ENCODE measurements around the gene YLPM1.
A peak's percentile ranks its signal among the peaks of the same experiment; 100 is the strongest.
"Not testable (repeated sequence)": the region's sequence is repeated elsewhere in the genome, so short reads cannot be mapped to it uniquely, and the experiment has no call there.

YLPM1 gene, protein sequence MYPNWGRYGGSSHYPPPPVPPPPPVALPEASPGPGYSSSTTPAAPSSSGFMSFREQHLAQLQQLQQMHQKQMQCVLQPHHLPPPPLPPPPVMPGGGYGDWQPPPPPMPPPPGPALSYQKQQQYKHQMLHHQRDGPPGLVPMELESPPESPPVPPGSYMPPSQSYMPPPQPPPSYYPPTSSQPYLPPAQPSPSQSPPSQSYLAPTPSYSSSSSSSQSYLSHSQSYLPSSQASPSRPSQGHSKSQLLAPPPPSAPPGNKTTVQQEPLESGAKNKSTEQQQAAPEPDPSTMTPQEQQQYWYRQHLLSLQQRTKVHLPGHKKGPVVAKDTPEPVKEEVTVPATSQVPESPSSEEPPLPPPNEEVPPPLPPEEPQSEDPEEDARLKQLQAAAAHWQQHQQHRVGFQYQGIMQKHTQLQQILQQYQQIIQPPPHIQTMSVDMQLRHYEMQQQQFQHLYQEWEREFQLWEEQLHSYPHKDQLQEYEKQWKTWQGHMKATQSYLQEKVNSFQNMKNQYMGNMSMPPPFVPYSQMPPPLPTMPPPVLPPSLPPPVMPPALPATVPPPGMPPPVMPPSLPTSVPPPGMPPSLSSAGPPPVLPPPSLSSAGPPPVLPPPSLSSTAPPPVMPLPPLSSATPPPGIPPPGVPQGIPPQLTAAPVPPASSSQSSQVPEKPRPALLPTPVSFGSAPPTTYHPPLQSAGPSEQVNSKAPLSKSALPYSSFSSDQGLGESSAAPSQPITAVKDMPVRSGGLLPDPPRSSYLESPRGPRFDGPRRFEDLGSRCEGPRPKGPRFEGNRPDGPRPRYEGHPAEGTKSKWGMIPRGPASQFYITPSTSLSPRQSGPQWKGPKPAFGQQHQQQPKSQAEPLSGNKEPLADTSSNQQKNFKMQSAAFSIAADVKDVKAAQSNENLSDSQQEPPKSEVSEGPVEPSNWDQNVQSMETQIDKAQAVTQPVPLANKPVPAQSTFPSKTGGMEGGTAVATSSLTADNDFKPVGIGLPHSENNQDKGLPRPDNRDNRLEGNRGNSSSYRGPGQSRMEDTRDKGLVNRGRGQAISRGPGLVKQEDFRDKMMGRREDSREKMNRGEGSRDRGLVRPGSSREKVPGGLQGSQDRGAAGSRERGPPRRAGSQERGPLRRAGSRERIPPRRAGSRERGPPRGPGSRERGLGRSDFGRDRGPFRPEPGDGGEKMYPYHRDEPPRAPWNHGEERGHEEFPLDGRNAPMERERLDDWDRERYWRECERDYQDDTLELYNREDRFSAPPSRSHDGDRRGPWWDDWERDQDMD (N-terminal part only)

DNA sequence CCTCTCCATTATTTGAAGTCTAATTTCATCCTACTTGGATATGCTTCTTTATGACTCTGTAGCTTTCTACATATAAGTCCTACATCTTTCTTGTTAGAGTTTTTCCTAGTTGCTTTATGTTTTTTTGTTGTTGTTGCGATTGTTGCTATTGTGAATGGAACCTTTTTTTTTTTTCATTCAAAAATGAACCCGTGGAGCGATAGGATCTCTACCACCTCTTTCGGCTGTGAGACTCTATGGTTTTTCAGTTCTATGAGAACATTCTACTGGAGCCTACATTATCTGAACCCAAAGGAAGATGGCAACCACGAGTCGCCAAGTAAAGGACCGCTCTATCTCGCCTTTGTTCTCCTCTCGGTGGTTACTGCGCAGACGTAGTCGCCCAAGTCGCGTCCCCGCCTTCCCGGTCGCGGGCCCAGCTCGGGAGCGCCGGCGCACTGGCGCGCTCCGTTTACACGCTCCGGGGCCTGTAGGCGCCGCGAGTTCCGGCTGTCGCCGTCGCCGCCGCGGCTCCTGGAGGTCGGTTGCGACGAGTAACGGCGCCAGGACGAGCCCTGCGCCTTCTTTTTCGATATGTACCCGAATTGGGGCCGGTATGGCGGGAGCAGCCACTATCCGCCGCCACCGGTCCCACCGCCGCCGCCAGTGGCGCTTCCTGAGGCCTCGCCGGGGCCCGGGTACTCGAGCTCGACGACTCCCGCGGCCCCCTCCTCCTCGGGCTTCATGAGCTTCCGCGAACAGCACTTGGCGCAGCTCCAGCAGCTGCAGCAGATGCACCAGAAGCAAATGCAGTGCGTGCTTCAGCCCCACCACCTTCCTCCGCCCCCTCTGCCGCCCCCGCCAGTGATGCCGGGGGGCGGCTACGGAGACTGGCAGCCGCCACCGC lies at the start of gene YLPM1:
Gene YLPM1, plus strand, starts transcription at position 400 of the 886 bp plus-strand sequence. Its CDS starts 174 bp downstream, at position 574.
- peak; percentile 96 for DNase-seq

DNA sequence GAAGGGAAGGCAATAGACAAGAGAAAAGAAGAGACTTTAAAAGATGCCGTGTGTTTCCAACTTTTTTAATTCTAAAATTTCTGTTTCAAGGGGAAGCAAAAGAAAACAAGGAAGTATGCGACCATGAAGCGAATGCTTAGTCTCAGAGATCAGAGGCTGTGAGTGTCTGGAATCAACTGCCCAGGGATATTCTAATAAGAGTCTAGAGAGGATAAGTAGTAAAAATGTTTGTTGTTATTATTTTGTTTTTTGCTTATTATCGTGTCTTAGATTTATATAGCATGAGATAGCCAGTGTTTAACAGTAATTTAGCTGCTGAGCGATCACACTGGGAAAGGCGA lies 49.8 kb upstream of the YLPM1 start:
- DNase-seq: no peak

DNA sequence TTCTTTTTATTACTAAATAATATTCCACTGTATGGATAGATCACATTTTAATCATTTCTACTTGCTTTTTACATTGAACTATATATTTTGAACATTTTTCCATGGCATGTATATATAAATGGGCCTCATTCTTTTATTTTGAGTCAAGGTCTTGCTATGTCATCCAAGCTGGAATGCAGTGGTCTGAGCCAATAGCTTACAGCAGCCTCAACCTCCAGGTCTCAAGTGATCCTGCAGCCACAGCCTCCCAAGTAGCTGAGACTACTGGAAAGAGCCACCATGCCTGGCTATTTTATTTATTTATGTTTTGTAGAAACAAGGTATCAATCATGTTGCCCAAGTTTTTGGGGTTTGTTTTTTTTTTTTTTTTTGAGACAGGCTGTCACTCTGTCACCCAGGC lies 42.6 kb upstream of the YLPM1 start:
- no peak for DNase-seq

DNA sequence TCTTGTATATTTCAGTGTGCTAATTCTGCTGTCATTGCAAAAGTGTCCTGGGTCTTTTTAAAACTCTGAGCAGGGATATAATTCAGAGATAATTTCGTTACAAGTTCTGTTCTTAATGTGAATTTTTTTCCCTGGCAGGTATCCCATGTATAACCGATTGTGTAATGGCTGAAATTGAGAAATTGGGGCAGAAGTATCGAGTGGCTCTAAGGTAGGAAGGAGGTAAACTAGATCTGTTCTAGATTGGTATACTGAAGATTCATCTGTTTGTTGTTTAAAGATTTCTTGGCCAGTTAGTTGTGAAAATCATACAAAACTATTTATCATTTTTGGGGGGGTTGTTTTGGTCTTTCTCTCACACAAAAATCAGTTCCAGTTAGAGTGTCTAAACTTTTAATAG lies 40.0 kb upstream of the YLPM1 start:
- DNase-seq: no peak

DNA sequence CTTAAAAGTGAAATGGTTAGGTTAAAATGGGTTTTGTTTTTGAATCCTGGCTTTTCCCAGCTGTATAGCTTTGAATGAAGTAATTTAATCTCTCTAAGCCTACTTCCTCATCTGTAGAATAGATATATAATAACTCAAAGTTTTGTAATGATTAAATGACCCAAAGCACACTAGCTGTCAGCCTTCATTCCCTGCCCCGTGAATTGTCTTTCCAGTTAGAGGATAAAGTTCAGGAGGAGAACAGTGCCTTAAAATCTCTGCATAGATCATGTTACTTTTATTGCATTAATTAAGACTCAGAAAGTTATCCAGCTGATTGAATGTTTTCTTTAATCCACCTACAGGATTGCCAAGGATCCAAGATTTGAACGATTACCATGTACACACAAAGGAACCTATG lies 30.7 kb upstream of the YLPM1 start:
- no peak for DNase-seq

DNA sequence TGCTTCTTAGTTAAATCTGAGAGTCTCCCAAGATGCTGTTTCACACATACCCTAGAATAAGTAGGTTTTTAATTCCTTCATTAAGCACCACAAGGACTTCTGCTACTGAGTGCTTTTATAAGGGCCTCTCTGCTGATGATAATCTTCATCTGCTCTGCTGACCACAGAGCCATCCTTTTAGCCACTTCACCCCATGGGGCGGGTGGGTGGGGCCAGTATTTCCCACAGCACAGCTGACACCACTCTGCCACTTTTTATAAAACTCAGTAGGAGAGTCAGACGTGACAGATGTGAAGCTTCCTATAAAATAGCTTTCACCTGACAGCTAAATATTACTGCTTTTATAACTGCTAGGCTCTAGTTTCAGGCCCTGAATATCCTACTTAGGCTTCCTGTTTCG lies 29.9 kb upstream of the YLPM1 start:
- no peak for DNase-seq

DNA sequence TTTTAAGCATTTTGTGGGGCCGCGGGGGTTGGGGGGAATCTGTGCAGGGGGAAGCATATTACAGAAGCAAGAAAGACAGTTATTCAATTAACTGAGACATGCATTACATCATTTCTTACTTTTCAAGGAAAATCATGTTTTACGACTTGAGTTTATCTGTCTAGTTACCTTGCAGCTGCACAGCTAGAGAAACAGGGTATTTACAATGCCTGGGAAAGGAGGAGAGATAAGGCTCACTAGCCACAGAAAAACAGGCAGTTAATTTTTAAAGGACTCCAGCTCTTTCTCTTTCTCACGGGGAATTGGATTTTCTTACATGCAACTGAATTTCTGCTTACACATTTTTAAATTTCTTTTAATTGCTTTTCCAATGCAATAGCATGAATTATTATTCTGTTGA lies 28.0 kb upstream of the YLPM1 start:
- DNase-seq: no peak

DNA sequence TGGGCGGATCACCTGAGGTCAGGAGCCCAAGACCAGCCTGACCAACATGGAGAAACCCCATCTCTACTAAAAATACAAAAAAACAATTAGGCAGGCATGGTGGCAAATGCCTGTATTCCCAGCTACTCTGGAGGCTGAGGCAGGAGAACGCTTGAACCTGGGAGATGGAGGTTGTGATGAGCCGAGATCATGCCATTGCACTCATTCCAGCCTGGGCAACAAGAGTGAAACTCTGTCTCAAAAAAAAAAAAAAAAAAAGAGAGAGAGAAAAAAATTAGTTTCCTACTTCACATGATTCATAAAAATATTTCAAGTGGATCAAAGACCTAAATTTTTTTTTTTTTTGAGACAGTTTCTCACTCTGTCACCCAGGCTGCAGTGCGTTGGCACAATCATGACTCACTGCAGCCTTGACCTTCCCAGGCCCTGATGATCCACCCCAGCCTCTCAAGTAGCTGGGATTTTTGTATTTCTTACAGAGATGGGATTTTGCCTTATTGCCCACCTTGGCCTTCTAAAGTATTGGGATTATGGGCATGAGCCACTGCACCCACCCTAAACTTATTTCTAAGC lies 25.3 kb upstream of the YLPM1 start:
- no peak for DNase-seq

DNA sequence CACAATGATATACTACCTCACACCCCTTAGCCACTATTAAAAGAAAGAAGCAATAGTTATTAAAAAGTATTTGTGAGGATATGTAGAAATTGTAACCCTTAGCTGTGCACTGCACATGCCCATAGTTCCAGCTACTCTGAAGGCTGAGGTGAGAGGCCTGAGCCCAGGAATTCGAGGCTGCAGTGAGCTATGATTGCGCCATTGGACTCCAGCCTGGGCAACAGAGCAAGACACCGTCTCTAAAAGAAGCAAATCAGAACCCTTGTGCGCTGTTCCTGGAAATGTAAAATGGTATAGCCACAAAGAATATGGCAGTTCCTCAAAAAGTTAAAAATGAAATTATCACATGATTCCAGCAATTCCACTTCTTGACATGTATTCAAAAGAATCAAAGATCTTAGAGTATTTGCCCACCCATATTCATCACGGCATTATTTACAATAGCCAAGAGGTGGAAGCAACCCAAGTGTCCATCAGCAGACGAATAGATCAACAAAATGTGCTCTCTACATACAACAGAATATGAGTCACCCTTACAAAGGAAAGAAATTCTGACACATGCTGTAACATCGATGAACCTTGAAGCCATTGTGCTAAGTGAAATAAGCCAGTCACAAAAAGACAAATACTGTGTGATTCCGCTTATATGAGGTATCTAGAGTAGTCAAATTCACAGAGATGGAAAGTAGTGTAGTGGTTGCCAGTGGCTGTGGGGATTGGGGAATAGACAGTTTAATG lies 23.7 kb upstream of the YLPM1 start:
- DNase-seq: no peak

DNA sequence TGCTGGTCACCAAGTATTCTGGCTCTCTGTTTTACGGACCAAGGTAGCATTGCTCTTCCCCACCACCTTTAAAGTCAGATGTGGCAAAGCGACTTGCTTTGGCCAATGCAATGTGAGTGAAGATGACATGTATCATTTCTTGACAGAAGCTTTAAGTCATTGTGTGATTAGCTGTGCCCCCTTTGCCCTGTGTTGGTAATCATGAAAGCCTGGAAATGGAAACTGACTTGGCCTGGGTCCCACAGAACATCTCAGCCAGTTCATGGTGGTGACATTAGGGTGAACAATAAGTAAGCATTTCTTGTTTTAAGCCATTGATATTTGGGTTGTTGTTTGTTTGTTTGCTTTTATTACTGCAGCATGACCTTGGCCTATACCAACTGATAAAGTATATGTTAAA lies 15.9 kb upstream of the YLPM1 start:
- no peak for DNase-seq

DNA sequence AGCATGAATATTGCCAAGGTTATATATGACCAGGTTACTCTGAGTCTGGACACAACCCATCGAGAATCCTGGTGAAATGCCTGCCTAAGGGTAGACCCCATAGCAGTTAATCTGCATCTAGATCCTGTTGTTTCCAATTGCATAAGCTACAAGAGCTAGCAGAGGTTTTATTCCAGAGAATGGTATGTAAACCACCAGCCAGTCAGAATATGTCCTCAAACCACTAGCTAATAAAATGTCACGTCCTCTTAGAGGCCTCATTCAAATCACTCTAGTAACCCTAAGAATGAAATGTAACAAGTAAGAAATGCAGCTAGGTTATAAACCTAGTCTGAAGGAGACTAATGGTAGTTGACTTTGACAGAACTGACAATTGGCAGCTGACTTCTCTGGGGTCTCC lies 9.0 kb upstream of the YLPM1 start:
- no peak for DNase-seq

DNA sequence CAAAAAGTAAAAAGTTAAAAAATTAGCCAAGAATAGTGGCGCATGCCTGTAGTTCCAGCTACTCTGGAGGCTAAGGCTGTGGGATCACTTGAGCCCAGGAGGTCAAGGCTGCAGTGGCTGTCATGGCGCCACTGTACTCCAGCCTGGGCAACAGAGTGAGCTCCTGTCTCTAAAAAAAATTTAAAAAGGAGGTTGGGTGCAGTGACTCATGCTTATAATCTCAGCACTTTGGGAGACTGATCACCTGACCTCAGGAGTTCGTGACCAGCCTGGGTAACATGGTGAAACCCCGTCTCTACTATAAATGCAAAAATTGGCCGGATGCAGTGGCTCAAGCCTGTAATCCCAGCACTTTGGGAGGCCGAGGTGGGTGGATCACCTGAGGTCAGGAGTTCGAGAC lies 8.2 kb upstream of the YLPM1 start:
- DNase-seq: no peak

DNA sequence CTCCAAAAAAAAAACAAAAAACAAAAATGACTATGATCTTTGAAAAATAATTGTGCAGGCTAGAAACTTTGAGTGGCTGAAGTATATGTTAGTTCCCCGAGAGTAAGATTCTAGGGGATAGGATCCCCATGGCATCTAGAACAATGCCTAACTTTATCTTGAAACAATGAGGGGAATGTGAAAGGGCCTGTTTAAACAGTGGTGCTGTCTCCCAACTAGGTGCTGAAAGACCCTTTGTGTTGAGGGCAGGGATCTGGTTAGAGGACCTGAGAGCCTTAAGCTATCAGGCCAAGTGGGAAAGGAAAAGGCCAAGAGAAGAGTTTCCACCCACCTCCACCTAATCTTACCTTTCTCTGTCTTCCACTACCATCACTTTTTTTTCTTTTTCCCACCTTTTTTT lies 6.8 kb upstream of the YLPM1 start:
- no peak for DNase-seq

DNA sequence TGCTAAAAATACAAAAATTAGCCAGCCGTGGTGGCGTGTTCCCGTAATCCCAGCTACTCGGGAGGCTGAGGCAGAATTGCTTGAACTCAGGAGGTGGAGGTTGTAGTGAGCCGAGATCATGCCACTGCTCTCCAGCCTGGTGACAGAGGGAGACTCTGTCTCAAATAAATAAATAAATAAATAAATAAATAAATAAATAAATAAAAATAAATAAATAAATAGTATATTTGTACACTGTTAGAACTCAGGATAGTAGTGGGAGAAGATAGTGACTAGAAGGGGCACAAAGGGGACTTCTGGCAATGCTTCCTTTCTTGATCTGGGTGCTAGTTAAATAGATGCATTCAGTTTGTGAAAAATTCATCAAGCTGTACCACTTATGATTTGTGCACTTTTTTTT lies 4.6 kb upstream of the YLPM1 start:
- not testable (repeated sequence) for DNase-seq

DNA sequence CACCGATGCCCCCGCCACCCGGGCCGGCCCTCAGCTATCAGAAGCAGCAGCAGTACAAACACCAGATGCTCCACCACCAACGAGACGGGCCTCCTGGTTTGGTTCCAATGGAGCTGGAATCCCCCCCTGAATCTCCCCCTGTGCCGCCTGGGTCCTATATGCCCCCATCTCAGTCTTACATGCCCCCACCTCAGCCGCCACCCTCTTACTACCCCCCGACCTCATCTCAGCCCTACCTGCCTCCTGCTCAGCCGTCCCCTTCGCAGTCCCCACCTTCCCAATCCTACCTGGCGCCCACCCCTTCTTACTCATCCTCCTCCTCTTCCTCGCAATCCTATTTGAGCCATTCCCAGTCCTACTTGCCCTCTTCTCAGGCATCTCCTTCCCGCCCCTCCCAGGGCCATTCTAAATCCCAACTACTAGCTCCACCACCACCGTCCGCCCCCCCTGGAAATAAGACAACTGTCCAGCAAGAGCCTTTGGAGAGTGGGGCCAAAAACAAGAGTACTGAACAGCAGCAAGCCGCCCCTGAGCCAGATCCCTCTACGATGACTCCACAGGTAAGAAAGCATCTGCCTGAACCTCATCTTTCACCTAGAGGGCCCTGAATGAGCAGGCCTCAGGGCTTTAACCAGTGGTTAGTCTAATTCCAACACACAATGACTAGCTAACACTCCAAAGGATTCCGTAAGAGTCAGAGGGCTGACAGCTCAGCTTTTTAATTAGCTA lies 851 bp downstream of the YLPM1 start:
- DNase-seq: peak; percentile 21

DNA sequence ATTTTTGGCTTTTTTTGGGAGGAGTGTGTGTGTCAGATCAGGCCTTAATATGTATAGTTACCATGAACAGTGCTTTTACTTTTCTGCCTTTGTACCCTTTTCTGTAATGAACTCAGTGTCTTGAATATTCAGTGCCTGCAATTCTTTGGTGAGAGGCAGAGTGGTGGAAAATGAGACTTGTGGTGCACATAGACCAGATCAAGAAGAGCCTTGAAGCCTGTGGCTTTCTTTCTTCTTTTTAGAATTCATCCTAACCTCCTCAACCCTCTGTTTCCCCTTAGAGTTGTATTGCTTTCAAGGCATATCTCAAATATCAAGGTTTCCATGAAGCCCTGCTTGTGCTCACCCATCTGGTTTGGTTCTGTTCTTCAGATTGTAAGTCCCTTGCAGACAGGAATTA lies 2.6 kb downstream of the YLPM1 start:
- no peak for DNase-seq

DNA sequence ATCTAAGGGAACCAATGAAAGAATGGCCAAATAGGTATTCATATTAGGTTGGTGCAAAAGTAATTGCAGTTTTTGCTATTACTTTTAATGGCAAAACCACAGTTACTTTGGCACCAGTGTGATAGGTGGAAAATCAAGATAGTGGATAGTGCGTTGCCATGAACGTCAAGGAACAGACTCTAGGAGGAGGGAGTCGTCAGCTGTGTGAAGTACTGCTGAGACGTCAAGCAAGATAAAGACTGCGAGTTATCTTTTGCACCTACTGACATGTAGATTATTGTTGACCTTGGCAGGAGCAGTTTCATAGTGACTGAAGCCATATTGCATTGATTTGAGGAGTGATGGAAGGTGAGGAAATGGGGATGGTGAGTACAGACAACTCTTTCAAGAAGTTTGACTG lies 8.3 kb downstream of the YLPM1 start:
- no peak for DNase-seq

DNA sequence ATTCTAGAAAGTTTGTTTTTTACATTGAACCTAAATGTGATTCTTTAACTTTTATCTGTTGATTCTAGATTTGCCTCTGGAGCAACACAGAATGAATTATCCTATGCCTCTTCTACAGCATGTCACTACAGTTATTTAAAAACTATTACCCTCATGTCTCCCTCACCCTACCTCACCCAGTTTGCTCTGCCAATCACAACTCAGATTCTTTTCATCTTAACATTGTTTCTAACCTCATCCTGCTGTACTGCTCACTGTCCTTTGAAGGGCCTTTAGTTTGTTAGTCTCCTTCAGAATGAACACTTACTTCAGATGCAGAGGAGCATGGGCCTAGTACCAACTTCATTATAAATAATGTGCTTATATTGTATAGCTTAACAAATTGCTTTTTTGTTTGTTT lies 21.5 kb downstream of the YLPM1 start:
- no peak for DNase-seq

DNA sequence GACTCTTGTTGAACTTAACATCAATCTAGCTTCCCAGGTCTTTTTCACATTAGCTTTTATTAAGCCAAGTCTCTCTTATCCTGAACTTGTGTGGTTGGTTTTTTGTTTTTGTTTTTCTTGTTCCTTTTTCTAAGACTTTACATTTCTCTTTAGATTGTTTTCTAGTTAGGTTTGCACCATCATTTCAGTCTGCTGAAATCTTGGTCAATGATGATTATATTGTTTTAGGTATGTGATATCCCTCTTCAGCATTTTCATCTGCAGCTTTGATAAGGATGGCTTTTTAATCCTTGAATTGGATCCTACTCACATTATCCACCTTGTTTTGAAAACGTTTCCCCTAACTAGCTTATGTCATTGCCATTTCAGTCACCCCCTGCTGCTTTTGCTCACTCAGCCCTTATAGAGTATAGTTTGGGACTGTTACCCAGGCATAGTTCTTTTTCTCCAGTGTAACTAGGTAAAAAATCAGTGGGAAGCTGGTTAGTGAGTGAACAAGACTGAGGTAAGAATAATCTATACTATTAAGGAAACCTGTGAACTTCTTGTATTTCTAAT lies 22.0 kb downstream of the YLPM1 start:
- DNase-seq: no peak

DNA sequence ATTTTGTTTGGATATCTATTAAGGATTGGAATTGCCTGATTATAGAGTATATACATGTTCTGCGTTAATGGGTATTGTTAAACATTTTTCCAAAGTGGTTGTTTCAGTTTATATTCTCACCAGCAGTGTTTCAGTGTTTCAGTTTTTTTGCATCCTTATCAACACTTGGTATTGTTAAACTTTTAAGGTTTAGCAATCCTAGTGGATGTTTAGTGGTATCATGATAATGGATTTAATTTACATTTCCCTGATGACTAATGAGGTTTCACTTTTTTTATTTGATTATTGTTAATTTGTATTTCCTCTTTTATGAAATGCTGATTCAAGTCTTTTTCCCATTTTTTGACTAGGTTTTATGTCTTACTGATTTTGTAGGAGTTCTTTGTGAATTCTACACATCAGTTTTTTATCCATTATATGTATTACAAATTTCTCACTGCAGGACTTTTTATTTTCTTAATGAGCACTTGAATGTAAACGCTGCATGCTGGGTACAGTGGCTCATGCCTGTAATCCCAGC lies 23.7 kb downstream of the YLPM1 start:
- DNase-seq: no peak
